HG02852 (cell line): ENCODE results near the gene IREB2.
"Not testable (repeated sequence)": the region's sequence is repeated elsewhere in the genome, so short reads cannot be mapped to it uniquely, and the experiment has no call there.

Experiments used
- ATAC-seq: cut with Tn5 transposase; IDR thresholded peaks from one replicate; pipeline ENCODE4 v1.9.1; 2021; ENCODE audit warnings: mild to moderate bottlenecking, moderate library complexity; ENCODE audit not compliant: unreplicated experiment

IREB2 gene

GRCh38 chr15:78432664-78433063 is 5.4 kb upstream of the IREB2 start:
- no peak for ATAC-seq

DNA sequence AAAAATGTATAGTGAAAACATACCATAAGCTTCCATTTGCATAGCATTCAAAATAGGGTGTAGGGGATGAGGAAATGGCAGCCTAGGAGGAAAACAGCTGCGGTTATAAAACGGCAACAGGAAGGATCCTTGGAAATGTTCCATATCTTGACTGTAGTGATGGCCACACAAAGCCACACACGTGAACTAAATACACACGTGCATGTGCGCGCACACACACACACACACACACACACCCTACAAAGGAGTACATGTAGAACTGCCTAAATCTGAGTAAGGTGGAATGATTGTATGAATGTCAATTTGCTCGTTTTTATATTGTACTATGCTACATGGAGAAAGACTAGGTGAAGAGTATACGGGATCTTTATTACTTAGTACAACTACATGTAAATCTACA is 3.9 kb upstream of the IREB2 start:
- no peak for ATAC-seq

GRCh38 chr15:78434711-78435110 is 3.3 kb upstream of the IREB2 start:
- ATAC-seq, result not testable (repeated sequence)

- no peak for ATAC-seq
Measured at GRCh38 chr15:78437107-78437761, 782 bp upstream of the IREB2 start.

- ATAC-seq, result peak; percentile 25
Measured at GRCh38 chr15:78438619-78439285, 736 bp downstream of the IREB2 start.

DNA sequence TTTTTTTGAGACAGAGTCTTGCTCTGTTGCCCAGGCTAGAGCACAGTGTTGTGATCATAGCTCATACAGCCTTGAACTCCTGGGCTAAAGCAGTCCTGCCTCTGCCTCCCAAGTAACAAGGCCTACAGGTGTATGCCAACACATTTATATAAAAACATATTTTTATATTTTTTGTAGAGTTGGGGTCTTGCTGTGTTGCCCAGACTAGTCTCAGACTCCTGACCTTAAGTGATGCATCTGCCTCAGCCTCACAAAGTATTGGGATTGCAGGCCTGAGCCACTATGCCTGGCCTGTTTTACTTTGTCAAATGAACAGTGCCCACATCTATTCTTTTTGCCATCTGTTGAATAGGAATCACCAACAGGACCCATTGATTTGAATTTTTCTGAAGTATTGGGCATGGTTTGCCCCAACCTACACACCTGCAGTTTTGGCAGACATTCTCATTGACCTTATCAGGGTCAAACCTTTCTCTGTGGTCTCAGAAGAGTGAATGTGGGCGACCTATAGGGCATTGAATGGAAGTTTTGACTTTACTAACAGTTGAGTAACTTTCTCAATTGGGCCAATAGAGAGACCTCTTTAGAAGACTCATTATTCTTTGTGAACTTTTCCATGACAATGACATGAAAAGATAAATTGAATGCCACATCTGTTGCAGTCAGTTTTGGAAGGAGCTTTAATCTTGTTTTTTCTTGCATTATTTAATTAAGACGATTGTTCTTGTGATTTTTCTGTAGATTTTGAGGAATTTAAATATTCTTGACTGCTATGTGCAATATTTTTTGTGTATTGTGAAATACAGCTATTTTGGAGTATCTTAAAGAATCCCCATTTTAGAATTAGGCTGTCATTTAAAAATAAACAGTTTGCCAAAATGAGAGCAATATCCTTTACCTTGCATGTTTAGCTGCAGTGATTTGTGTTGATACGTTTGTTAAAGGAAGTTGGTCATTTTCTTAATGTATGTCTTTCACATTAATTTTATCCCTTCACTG is 2.7 kb downstream of the IREB2 start:
- ATAC-seq, result no peak

DNA sequence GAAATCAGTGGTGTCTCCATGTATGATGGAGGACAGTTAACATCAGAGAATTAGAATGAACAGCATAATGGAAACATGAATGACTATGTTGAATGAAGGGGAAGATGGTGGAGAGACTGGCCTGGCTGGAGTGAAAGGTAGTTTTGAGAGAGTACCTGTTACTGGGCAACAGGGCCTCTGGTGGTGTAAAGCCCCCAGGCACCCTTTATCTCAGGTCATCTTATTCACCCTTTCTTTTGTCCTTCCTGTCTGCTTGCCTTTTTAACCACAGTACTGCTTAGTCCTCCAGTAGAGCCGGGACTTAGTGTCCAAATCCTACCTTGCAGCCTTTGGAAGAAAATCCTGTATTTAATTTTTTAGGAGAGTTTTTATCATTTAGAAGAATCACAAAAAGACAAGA is 6.2 kb downstream of the IREB2 start:
- ATAC-seq, result no peak

DNA sequence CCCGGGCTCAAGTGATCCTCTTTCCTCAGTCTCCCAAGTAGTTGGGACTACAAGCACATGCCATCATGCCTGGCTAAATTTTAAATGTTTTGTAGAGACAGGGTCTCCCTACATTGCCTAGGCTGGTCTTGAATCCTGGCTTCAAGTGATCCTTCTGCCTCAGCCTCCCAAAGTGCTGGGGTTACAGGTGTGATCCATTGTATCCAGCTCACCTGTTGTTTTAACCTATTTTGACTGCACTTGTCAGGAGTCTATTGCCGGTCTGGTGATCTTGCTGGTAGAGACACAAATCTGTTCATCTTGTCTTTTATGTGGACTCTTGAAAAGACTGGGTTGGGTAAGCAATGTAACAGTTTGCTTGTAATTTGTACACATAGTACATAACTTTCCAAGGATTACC is 7.9 kb downstream of the IREB2 start:
- ATAC-seq, result no peak

DNA sequence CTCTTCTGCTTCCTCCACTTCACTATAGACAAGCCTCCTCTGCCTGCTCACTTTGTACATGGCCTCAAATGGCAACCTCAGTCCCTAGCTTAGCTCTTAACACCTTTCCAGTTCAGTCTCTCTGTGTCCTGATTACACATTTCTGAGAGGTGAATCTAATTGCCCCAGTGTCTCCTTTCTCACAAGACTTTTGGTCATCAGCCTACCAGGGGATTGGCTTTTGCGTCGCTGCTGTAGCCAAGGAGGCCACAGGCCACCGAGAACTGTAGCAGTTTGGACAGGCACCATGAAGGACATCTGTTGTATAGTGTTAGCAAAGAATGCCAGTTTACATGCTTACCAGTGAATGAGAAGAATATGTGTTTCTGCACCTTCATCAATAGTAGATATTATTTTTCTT is 8.5 kb downstream of the IREB2 start:
- ATAC-seq, result no peak

- no peak for ATAC-seq
Measured at GRCh38 chr15:78448441-78449219, 10.6 kb downstream of the IREB2 start.

DNA sequence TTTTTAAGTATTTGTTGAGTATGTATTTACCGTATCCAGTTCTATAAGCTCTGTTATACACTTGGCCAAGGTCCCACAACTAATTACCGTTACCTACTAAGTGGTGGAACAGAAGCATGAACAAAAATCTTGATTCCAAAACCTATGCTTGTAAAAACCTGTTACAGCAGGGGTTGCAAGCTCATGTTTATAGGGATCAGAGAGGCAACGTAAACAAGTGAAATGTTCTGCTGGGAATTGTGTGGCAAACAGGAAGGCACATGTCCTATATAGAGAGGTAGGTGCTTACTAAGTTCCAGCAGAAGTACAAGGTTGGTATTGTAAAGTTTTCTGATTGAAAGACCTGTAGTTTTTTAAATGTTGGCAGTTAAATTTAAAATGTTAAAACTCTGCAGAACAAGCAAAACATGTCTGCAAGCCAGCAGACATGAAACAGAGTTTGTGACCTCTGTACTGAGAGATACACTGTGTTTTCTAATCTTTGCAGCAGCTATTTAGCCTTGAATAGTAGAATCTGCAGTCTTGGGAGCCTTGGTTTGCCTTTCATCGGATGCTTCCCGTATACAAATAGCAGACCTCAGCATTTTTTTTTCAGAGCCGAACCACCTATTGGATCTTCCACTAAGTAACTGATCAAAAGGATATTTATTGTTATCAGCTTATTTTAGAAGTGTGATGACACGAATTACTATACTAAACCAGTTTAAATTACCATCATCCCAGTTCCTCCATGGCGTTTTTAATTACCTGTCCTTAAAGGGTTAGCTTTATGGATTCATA is 11.4 kb downstream of the IREB2 start:
- no peak for ATAC-seq

DNA sequence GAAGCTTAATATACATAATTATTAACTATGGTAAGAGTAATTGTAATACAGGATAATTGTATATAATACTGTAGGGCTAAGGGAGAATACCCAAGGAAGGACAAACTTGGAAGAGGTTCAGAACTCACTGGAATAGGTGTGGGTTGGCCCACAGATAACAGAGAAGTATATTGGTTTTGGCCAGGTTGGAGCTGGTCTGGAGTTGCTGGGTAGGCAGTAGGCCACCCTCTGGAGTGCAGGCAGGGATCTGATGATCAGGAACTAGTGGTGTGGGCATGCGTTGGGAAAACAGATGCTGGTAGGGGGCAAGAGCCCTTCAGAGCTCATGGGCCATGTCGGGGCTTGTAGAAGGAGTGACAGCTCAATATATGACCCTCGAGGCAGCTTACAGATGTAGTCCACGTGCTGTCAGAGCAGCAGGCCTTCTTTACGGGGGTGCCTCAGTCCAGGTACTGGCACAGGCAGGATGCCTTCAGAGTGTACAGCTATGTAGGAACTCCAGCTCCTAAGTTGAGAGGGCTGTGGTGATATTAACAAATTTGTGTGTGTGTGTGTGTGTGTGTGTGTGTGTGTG is 12.4 kb downstream of the IREB2 start:
- no peak for ATAC-seq

DNA sequence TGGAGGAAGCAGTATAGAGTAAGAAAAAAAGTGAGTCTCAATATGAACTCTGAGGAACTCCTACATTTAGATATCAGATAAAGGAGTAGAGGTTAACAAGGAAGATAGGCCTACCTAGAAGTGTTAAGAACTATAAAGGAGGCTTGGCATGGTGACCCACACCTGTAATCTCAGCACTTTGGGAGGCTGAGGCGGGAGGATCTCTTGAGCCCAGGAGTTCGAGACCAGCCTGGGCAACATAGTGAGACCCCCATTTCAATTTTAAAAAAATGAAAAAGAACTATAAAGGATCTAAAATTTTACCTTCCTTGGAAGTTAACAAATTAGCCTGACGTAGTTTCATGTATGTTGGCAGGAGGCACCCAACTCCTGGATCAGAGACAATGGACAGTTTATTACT is 14.5 kb downstream of the IREB2 start:
- ATAC-seq, result no peak

GRCh38 chr15:78453447-78453846 is 15.4 kb downstream of the IREB2 start:
- ATAC-seq, result no peak

- no peak for ATAC-seq
Measured at GRCh38 chr15:78454992-78455391, 17.0 kb downstream of the IREB2 start.

DNA sequence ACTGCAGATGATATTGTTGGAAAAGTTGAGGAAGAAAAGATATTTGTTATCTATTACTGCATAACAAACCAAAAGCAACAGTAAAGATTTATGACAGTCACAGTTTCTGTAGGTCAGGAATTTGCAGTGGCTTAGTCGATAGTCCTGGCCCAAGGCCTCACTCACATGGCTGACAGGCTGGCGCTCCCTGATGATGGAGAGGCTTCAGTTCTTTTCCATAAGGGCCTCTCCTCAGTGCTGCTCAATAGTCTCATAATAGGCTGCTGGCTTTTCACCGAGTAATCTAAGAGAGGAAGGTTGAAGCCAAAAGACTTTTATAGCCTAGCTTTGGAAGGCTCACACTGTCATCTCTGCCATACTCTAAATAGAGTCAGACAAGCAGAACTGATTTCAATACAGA is 17.7 kb downstream of the IREB2 start:
- no peak for ATAC-seq

DNA sequence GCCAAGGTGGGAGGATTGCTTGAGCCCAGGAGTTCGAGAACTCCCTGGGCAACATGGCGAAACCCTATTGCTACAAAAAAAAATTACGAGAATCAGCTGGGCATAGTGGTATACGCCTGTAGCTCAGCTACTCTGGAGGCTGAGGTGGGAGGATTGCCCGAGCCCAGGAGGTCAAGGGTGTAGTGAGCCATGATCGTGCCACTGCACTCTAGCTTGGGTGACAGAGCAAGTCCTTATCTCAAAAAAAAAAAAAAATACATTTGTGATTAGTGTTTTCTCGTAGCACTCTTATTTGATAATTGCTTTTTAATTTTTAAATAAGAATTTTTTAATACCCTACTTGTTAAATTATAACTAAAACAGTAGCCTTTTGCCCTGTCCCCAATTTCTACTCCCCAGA is 18.4 kb downstream of the IREB2 start:
- no peak for ATAC-seq

DNA sequence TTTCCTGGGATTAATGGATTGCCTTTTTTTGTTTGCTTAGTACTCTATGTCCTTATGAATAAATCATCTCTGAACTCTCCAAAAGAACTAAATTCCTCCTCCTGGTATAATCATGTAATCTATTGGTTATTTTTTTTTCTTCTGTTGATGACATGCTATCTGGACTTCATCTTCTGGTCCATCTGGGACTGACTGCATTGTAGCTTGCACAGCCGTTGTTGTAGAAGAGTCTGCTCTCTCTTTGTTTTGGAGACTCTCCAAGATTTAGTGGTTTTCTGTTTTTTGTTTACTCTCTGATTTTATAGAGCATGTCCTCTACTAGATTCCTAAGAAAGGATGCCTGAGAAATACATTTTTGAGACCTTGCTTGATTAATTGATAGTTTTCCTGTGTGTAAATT is 19.1 kb downstream of the IREB2 start:
- no peak for ATAC-seq

GRCh38 chr15:78460737-78461136 is 22.7 kb downstream of the IREB2 start:
- no peak for ATAC-seq
